SK-N-SH (cell line): ENCODE results near the gene STARD7. TPM values are rescaled to one million over a fixed set of nuclear protein-coding genes. Genes with fewer than 3 reads are reported as not detected.

Source experiments
- CTCF ChIA-PET: fragments of 300-600, 350-600 bp; formaldehyde crosslinking; extraction: SDS; loops from one replicate; lab custom pipeline; 2021; lab: Yijun Ruan, JAX
- POLR2A ChIA-PET: fragments of 350-600 bp; sonication (Branson Sonifier 250); formaldehyde crosslinking; extraction: SDS; loops from one replicate; lab custom pipeline; 2020; ENCODE audit warnings: antibody characterized with exemption, inconsistent platforms; lab: Yijun Ruan, JAX
- DNase-seq: peaks from one replicate; pipeline ENCODE4 v3.0.0; 2012
- H2AFZ ChIP-seq: fragments of 200-600 bp; sonication (generic); 2 replicates; pipeline ENCODE4 v1.8.1; 2016; ENCODE audit warnings: antibody characterized with exemption, mild to moderate bottlenecking, low read depth
- H3F3A ChIP-seq: fragments of 200-600 bp; sonication (generic); replicated peaks from 2 replicates; pipeline ENCODE3; 2016; ENCODE audit warnings: antibody characterized with exemption, mild to moderate bottlenecking; ENCODE audit not compliant: insufficient read depth
- H3K27ac ChIP-seq, 2 experiments: fragments of 200-500 bp in 1 of 2; fragments of 200-600 bp in 1 of 2; sonication (Bioruptor generic) in 1 of 2; sonication (generic), shearing (Covaris generic) in 1 of 2; 2 replicates each; pipeline versions ENCODE4 v1.5.1 to v1.6.1; 2014 to 2016; ENCODE audit warnings: low read depth in 2 of 2, inconsistent platforms in 1 of 2, low read length in 1 of 2, mild to moderate bottlenecking in 1 of 2, mixed read lengths in 1 of 2
- H3K27me3 ChIP-seq: fragments of 200-600 bp; sonication (generic), shearing (Covaris generic); 2 replicates; pipeline ENCODE4 v1.6.1; 2016; ENCODE audit warnings: mixed run types; ENCODE audit not compliant: insufficient read depth
- H3K36me3 ChIP-seq, 2 experiments: fragments of 200-500 bp in 1 of 2; fragments of 200-600 bp in 1 of 2; sonication (Bioruptor generic) in 1 of 2; sonication (generic) in 1 of 2; replicated peaks in 1 of 2; 2 replicates each; pipeline versions ENCODE3 to v1.5.1; 2014 to 2016; ENCODE audit warnings: low read length in 1 of 2, mild to moderate bottlenecking in 1 of 2; ENCODE audit not compliant: insufficient read depth in 2 of 2, control insufficient read depth in 1 of 2
- H3K4me1 ChIP-seq, 2 experiments: fragments of 200-500 bp in 1 of 2; fragments of 200-600 bp in 1 of 2; sonication (Bioruptor generic) in 1 of 2; sonication (generic), shearing (Covaris generic) in 1 of 2; 2 replicates each; pipeline versions ENCODE4 v1.5.1 to v1.6.1; 2014 to 2016; ENCODE audit warnings: low read depth in 1 of 2, low read length in 1 of 2, mixed run types in 1 of 2; ENCODE audit not compliant: insufficient read depth in 2 of 2, control insufficient read depth in 1 of 2
- H3K4me2 ChIP-seq: fragments of 200-600 bp; sonication (generic), shearing (Covaris generic); 2 replicates; pipeline ENCODE4 v1.6.1; 2017; ENCODE audit warnings: mixed run types
- H3K4me3 ChIP-seq, 2 experiments: fragments of 200-500 bp in 1 of 2; fragments of 200-600 bp in 1 of 2; sonication (Bioruptor generic) in 1 of 2; sonication (generic), shearing (Covaris generic) in 1 of 2; 2 replicates each; pipeline versions ENCODE4 v1.5.1 to v1.8.1; 2014 to 2016; ENCODE audit warnings: low read depth in 2 of 2, inconsistent platforms in 1 of 2, low read length in 1 of 2, mild to moderate bottlenecking in 1 of 2, mixed read lengths in 1 of 2, moderate library complexity in 1 of 2
- H3K79me2 ChIP-seq: fragments of 200-600 bp; sonication (generic); 2 replicates; pipeline ENCODE4 v1.8.1; 2017; ENCODE audit warnings: mild to moderate bottlenecking; ENCODE audit not compliant: insufficient read depth
- H3K9ac ChIP-seq: fragments of 200-600 bp; sonication (generic); 2 replicates; pipeline ENCODE4 v1.6.1; 2017; ENCODE audit warnings: mixed run types
- H3K9me2 ChIP-seq: fragments of 200-600 bp; sonication (generic); 2 replicates; pipeline ENCODE4 v1.6.1; 2017; ENCODE audit warnings: mixed run types
- H3K9me3 ChIP-seq: fragments of 200-600 bp; sonication (generic); 2 replicates; pipeline ENCODE4 v1.6.1; 2017; ENCODE audit warnings: mixed run types, mild to moderate bottlenecking, moderate library complexity
- H4K20me1 ChIP-seq: fragments of 200-600 bp; sonication (generic); 2 replicates; pipeline ENCODE4 v1.6.1; 2017; ENCODE audit warnings: mild to moderate bottlenecking, mixed run types; ENCODE audit not compliant: insufficient read depth
- FOSL2 ChIP-seq: IDR thresholded peaks from 2 replicates; pipeline ENCODE4 v1.4.0; 2012; ENCODE audit warnings: low read depth, mild to moderate bottlenecking, moderate library complexity, borderline replicate concordance
- FOXJ3 ChIP-seq: sonication (generic); formaldehyde crosslinking; IDR thresholded peaks from 2 replicates; pipeline ENCODE4 v1.5.1; 2020; ENCODE audit warnings: mild to moderate bottlenecking, missing genetic modification reagents
- GABPA ChIP-seq: IDR thresholded peaks from 2 replicates; pipeline ENCODE4 v1.4.0; 2012; ENCODE audit warnings: low read depth, mild to moderate bottlenecking
- NFIC ChIP-seq: IDR thresholded peaks from 2 replicates; pipeline ENCODE4 v1.4.0; 2012; ENCODE audit warnings: borderline replicate concordance
- POLR2AphosphoS5 ChIP-seq: IDR thresholded peaks from 2 replicates; pipeline ENCODE4 v1.6.1; 2012; ENCODE audit warnings: low read depth, low read length
- RAD21 ChIP-seq: IDR thresholded peaks from 2 replicates; pipeline ENCODE4 v1.6.1; 2012; ENCODE audit warnings: mild to moderate bottlenecking, low read length
- SIN3A ChIP-seq: IDR thresholded peaks from 2 replicates; pipeline ENCODE4 v1.6.1; 2012; ENCODE audit warnings: low read depth, mild to moderate bottlenecking, low read length, moderate library complexity, borderline replicate concordance
- TEAD4 ChIP-seq: IDR thresholded peaks from 2 replicates; pipeline ENCODE4 v1.4.0; 2012; ENCODE audit warnings: mild to moderate bottlenecking, borderline replicate concordance; ENCODE audit not compliant: insufficient read depth
- YY1 ChIP-seq: IDR thresholded peaks from 2 replicates; pipeline ENCODE4 v1.4.0; 2012; ENCODE audit warnings: low read depth, mild to moderate bottlenecking
- WGBS: methylation state at CpG from one replicate; pipeline ENCODE4 v1.1.6; 2017; ENCODE audit warnings: low lambda C conversion rate; 5-methylcytosine and 5-hydroxymethylcytosine counted together
- polyA plus RNA-seq, 3 experiments: library from polyadenylated mRNA; depleted of rRNA; stranded (reverse); fragments of >200 nt; gene quantifications; 2 replicates each; pipeline ENCODE4 v1.2.3, GENCODE V29; 2012
- TF ChIP-seq, protein P1 (sequence below): IDR thresholded peaks from 2 replicates; pipeline ENCODE4 v1.4.0; 2012; ENCODE audit warnings: low read depth
- TF ChIP-seq, protein P2 (sequence below): IDR thresholded peaks from 2 replicates; pipeline ENCODE4 v1.4.0; 2012; ENCODE audit warnings: low read depth, borderline replicate concordance
- TF ChIP-seq, protein P3 (sequence below): fragments of 150-350 bp; IDR thresholded peaks from 2 replicates; pipeline ENCODE4 v1.6.1; 2016; ENCODE audit warnings: mild to moderate bottlenecking, low read depth, low read length

STARD7 gene
- polyA plus RNA-seq, 1 of the 3 experiments (the other 2 are of a cell fraction) = 36.1 TPM

DNA sequence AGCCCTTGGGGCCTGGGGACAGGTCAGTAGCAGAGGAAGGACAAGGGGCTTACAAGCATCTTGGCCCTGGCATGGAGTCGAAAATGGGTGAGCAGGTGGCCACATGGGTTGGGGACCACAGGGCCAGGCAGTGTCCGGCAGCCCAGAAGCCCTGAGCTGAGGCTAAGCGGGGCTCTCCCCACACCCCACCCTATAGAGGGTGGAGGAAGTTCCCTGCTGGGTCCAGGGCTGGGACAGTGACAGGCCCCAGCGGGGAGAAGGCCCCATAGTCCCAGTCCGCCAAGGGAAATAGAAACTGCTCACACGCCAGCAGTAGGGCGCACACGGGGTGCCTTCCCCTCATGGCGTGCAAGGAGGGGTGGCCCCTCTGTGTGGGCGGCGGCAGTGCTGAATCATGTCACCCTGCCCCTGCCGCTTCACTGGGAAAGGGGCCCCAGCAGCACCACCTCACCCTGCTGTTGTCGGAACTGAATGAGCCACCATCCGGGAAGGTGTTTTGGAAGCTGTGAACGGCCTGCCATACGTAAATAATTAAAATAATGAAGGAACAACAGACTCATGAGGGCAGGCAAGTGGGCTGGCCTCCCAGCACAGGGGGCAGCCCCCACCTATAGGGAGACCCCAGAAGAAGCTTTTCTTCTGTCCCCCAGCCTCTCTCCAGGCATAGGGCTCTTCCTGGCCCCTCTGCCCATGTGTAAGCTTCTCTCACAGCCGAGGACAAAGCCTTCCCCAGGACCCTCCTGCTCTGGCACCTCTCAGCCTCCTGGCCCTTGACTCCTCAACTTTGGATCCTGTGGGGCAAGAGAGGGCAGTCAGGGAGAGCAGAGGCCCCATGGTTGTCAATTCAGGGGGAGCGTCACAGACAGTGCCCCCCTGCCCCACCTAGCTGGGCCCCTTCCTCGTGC, 50.7 kb downstream of the STARD7 start:
- Histone ChIP-seq H3K9ac (no peak overlapping the region), H4K20me1 (no peaks in the 10 kb centered on the region), H3F3A (no peaks in the 10 kb centered on the region), H3K4me2 (no peak overlapping the region), H3K4me1 (peaks cover 0 to 3% of the 10 kb centered on the region in 2 experiments; a peak in 1 of 4 replicates), H3K36me3 (no peaks in the 10 kb centered on the region), H3K79me2 (no peaks in the 10 kb centered on the region), H3K9me3 (no peaks in the 10 kb centered on the region), H3K9me2 (no peaks in the 10 kb centered on the region), H3K4me3 (no peak overlapping the region), H2AFZ (no peak overlapping the region), H3K27me3 (no peaks in the 10 kb centered on the region), H3K27ac (no peak overlapping the region)
- peak; percentile 17 for DNase-seq
- POLR2A ChIA-PET = no interaction called here
- CTCF ChIA-PET = interaction anchor here (1.0 to 3.7 kb wide), 3 partner anchors 17 to 109 kb away, joined by 3 to 18 read pairs (median 6); no protein-coding TSS in a partner anchor
- 86% methylated on average over 14 of the region's 19 CpGs for WGBS
- TF ChIP-seq SIN3A = no peak

DNA sequence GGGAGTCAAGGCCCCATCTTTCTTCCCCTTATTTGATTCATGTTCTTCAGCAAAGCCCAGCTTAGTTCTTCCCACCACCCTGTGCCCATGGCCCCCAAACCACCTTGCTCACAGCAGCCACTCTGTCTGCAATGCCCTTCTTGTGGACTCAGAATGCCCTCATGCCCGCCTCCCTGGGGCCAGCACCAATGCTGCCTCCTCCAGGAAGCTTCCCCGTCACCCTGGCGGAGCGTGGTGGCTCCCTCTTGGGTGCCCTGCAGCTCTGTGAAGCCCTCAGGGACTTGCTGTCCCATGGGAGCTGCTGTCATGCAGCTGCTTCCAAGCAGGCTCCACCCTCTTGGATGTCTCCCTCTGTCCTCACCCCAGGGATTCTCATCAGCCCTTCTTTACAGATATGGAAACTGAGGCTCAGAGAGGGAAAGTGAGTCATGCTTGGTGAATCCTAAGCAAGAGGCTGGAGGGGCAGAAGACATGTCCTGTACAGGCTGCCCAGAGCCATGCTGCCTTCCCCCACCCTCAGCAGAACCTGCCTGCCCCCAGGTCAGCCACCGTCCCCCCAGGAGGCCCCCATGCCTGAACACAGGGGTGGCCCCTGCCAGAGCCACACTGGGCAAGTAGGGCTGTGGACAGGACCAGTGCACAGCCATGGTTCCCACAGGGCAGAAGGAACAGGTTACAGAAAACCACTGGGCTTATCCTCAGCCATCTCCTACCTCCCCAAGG, 51.5 kb downstream of the STARD7 start:
- Histone ChIP-seq H3K27ac (no peak overlapping the region), H3K9ac (no peak overlapping the region), H3F3A (no peaks in the 10 kb centered on the region), H3K9me3 (no peaks in the 10 kb centered on the region), H3K4me2 (no peak overlapping the region), H2AFZ (no peak overlapping the region), H3K4me3 (no peak overlapping the region), H3K4me1 (peaks cover 0 to 10% of the 10 kb centered on the region in 2 experiments; a peak in 1 of 4 replicates), H3K36me3 (no peaks in the 10 kb centered on the region), H3K79me2 (no peaks in the 10 kb centered on the region), H3K9me2 (no peaks in the 10 kb centered on the region), H3K27me3 (no peaks in the 10 kb centered on the region), H4K20me1 (no peaks in the 10 kb centered on the region)
- POLR2A ChIA-PET = no interaction called here
- no peak for TF ChIP-seq TEAD4
- TF ChIP-seq FOSL2 = no peak
- TF ChIP-seq, protein P1, sequence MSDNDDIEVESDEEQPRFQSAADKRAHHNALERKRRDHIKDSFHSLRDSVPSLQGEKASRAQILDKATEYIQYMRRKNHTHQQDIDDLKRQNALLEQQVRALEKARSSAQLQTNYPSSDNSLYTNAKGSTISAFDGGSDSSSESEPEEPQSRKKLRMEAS = no peak
- no peak for DNase-seq
- CTCF ChIA-PET = interaction anchor here (0.7 to 3.7 kb wide), 4 partner anchors 17 to 110 kb away, joined by 3 to 18 read pairs (median 4); no protein-coding TSS in a partner anchor
- 25% methylated on average over 1 of the region's 5 CpGs for WGBS

DNA sequence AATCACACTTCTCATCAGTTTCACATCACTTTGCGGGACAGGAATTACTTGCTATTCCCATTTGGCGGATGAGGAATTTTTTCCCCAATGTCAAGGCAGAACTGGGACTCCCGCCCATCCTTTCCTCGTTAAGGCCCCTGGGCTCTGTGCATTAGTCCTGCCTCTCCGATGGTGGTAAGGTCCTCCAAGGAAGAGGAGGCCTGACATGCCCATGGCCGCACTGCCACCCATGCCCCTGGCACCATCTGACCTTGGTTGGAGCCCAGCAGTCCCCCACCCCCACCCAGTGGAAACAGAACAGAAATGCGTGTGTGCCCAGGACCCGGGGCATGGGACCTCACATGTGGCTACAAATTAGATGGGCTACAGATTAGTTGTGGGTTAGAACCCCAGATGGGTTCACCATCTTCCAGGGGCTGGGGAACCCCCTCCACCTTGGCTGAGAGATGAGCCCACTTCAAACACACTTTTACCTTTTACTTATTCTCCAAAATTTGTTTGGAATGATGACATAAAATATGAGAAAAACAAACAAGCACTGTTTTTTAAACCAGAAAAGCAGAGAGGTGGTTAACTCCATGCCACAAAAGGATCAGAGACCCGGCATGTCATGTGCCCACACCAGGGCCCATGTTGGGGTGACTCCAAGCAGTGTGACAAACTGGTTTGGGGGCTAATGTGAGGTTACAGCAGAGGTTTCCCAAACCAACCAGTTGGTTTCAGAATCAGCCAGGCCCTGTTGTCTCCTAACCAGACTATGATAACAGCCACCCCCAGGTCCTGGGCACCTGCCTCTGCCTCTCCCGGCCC, 52.4 kb downstream of the STARD7 start:
- Histone ChIP-seq H3K4me3 (no peak overlapping the region), H3K4me1 (peaks cover 0 to 11% of the 10 kb centered on the region in 2 experiments; a peak in 1 of 4 replicates), H2AFZ (no peak overlapping the region), H3K9me3 (no peaks in the 10 kb centered on the region), H3K36me3 (no peaks in the 10 kb centered on the region), H3K79me2 (no peaks in the 10 kb centered on the region), H4K20me1 (no peaks in the 10 kb centered on the region), H3K9ac (no peak overlapping the region), H3K27ac (no peak overlapping the region), H3K9me2 (no peaks in the 10 kb centered on the region), H3K27me3 (no peaks in the 10 kb centered on the region), H3K4me2 (no peak overlapping the region), H3F3A (no peaks in the 10 kb centered on the region)
- ChIA-PET CTCF (interaction anchor here (0.7 to 3.7 kb wide), 3 partner anchors 18 to 108 kb away, joined by 3 to 18 read pairs (median 6); no protein-coding TSS in a partner anchor), POLR2A (no interaction called here)
- WGBS = 92% methylated on average over 7 of the region's 10 CpGs
- DNase-seq = peak; percentile 35
- TF ChIP-seq, protein P2, sequence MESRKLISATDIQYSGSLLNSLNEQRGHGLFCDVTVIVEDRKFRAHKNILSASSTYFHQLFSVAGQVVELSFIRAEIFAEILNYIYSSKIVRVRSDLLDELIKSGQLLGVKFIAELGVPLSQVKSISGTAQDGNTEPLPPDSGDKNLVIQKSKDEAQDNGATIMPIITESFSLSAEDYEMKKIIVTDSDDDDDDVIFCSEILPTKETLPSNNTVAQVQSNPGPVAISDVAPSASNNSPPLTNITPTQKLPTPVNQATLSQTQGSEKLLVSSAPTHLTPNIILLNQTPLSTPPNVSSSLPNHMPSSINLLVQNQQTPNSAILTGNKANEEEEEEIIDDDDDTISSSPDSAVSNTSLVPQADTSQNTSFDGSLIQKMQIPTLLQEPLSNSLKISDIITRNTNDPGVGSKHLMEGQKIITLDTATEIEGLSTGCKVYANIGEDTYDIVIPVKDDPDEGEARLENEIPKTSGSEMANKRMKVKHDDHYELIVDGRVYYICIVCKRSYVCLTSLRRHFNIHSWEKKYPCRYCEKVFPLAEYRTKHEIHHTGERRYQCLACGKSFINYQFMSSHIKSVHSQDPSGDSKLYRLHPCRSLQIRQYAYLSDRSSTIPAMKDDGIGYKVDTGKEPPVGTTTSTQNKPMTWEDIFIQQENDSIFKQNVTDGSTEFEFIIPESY = no peak
- TF ChIP-seq POLR2AphosphoS5 (no peak), GABPA (no peak), RAD21 (no peak), YY1 (no peak), SIN3A (no peak), NFIC (no peak), FOXJ3 (CRISPR knock-in tag) (no peak)
- TF ChIP-seq, protein P3, sequence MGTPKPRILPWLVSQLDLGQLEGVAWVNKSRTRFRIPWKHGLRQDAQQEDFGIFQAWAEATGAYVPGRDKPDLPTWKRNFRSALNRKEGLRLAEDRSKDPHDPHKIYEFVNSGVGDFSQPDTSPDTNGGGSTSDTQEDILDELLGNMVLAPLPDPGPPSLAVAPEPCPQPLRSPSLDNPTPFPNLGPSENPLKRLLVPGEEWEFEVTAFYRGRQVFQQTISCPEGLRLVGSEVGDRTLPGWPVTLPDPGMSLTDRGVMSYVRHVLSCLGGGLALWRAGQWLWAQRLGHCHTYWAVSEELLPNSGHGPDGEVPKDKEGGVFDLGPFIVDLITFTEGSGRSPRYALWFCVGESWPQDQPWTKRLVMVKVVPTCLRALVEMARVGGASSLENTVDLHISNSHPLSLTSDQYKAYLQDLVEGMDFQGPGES = no peak
- TF ChIP-seq, protein P1 = no peak
